OCI-LY7 (cell line): ENCODE measurements around the gene TSSK6. TPM values are rescaled to one million over a fixed set of nuclear protein-coding genes. Genes with fewer than 3 reads are reported as not detected.
A peak's percentile ranks its signal among the peaks of the same experiment; 100 is the strongest.

Experiments
- BruUV-seq: library from RNA; stranded (reverse); fragments of 400-500 nt; replicated peaks from 2 replicates; lab custom pipeline; 2021; lab: Mats Ljungman, UMichigan
- CTCF ChIA-PET: fragments of 300-600 bp; sonication (Branson Sonifier 250); formaldehyde crosslinking; loops from one replicate; lab custom pipeline; 2022; ENCODE audit warnings: antibody characterized with exemption; ENCODE audit not compliant: unreplicated experiment; lab: Charles Lee
- POLR2A ChIA-PET: fragments of 300-600 bp; sonication (Branson Sonifier 250); formaldehyde crosslinking; loops from one replicate; lab custom pipeline; 2022; ENCODE audit warnings: antibody characterized with exemption; lab: Charles Lee
- DNase-seq: peaks from one replicate; pipeline ENCODE4 v3.0.0-alpha.2; 2015; ENCODE audit warnings: low spot score
- H2AFZ ChIP-seq: fragments of 200-600 bp; sonication (generic), shearing (Covaris generic); 2 replicates; pipeline ENCODE4 v1.6.1; 2014; ENCODE audit warnings: mild to moderate bottlenecking, antibody characterized with exemption, low read length, moderate library complexity
- H3K27ac ChIP-seq: fragments of 200-600 bp; sonication (generic); 2 replicates; pipeline ENCODE4 v1.5.1; 2014; ENCODE audit warnings: mixed run types, low read depth, mild to moderate bottlenecking, moderate library complexity, low read length, inconsistent platforms; ENCODE audit not compliant: poor library complexity, severe bottlenecking
- H3K36me3 ChIP-seq: fragments of 200-600 bp; sonication (generic); 2 replicates; pipeline ENCODE4 v1.6.1; 2014; ENCODE audit warnings: mild to moderate bottlenecking, antibody characterized with exemption, low read length, moderate library complexity, mixed read lengths; ENCODE audit not compliant: insufficient read depth
- H3K4me1 ChIP-seq: fragments of 200-600 bp; sonication (generic); 2 replicates; pipeline ENCODE4 v1.5.1; 2014; ENCODE audit warnings: mild to moderate bottlenecking, low read length; ENCODE audit not compliant: insufficient read depth, poor library complexity, severe bottlenecking
- H3K4me2 ChIP-seq: fragments of 200-600 bp; sonication (generic); 2 replicates; pipeline ENCODE4 v1.6.1; 2014; ENCODE audit warnings: mild to moderate bottlenecking, low read length
- H3K4me3 ChIP-seq: fragments of 200-600 bp; sonication (generic); 2 replicates; pipeline ENCODE4 v1.5.1; 2014; ENCODE audit warnings: mild to moderate bottlenecking, low read depth, low read length; ENCODE audit not compliant: poor library complexity, severe bottlenecking
- H3K79me2 ChIP-seq: fragments of 200-600 bp; sonication (generic); 2 replicates; pipeline ENCODE4 v1.6.1; 2016; ENCODE audit warnings: low read depth, mild to moderate bottlenecking, low read length, moderate library complexity, mixed read lengths; ENCODE audit not compliant: insufficient read depth
- H3K9me2 ChIP-seq: fragments of 200-600 bp; sonication (generic); 2 replicates; pipeline ENCODE4 v1.6.1; 2016; ENCODE audit warnings: mild to moderate bottlenecking, low read length, mixed read lengths; ENCODE audit not compliant: insufficient read depth
- H3K9me3 ChIP-seq: fragments of 200-600 bp; sonication (generic); 2 replicates; pipeline ENCODE4 v1.6.1; 2014; ENCODE audit warnings: mild to moderate bottlenecking, mixed run types, low read length, mixed read lengths
- H4K20me1 ChIP-seq: fragments of 200-600 bp; sonication (generic); 2 replicates; pipeline ENCODE4 v1.6.1; 2014; ENCODE audit warnings: mild to moderate bottlenecking, antibody characterized with exemption, low read length, moderate library complexity, mixed read lengths; ENCODE audit not compliant: insufficient read depth
- CTCF ChIP-seq: fragments of 200-600 bp; sonication (generic); conservative IDR thresholded peaks from 2 replicates; pipeline ENCODE4 v1.5.1; 2014; ENCODE audit warnings: mild to moderate bottlenecking, antibody characterized with exemption, low read length, moderate library complexity, mixed read lengths
- EZH2phosphoT487 ChIP-seq: fragments of 200-600 bp; sonication (generic); IDR thresholded peaks from 2 replicates; pipeline ENCODE4 v1.6.1; 2018; ENCODE audit warnings: low read depth, borderline replicate concordance, mild to moderate bottlenecking, mixed run types, antibody characterized with exemption, low read length, moderate library complexity, mixed read lengths
- intact Hi-C: fragments of 100-400 bp; cut with micrococcal nuclease; formaldehyde crosslinking; loops from one replicate; pipeline ENCODE4 v1.10.0; 2022; ENCODE audit not compliant: unreplicated experiment
- total RNA-seq, 2 experiments: library from RNA; depleted of rRNA in 1 of 2; stranded (reverse); fragments of >200 nt in 1 of 2; shearing (Covaris generic) in 1 of 2; gene quantifications; 2 replicates each; pipeline ENCODE4 v1.2.3, GENCODE V29; 2014 to 2022

The TSSK6 gene
- total RNA-seq, 2 experiments from 2014 or later = 6.4 to 10.5 TPM

DNA sequence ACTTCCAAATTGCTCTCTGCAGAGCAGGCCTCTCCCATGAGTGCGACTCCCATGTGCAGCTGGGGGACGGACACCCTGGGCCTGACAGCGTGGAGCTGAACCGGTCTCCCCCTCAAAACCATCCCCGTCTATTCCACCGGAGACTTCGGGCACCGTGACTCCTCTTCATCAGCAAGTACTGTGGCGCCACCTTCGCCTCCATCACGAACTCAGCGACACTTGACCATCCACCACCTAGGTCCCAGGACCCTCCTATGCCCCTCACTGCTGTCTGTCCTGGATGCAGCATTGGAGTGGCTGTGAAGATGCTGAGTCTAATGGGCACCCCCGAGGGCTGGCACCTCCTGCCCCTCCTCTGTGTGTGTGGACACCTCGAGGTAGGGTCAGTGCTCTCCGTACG, 43.3 kb upstream of the TSSK6 start:
- Histone ChIP-seq H3K36me3 (no peaks in the 10 kb centered on the region), H3K79me2 (no peaks in the 10 kb centered on the region), H3K9me2 (no peaks in the 10 kb centered on the region), H3K4me3 (no peak overlapping the region), H3K9me3 (no peaks in the 10 kb centered on the region), H3K4me1 (no peaks in the 10 kb centered on the region), H4K20me1 (no peaks in the 10 kb centered on the region), H2AFZ (no peak overlapping the region), H3K4me2 (no peak overlapping the region), H3K27ac (no peak overlapping the region)
- no TSS peak for BruUV-seq
- intact Hi-C loops = no loop called here
- CTCF ChIA-PET = no interaction called here
- DNase-seq = no peak
- POLR2A ChIA-PET = no interaction called here
- TF ChIP-seq CTCF (no peak), EZH2phosphoT487 (no peak)

GRCh38 chr19:19558055-19558454, 42.7 kb upstream of the TSSK6 start:
- no peaks in the 10 kb centered on the region for H3K9me3 ChIP-seq
- H2AFZ ChIP-seq = no peak overlapping the region
- H3K27ac ChIP-seq = no peak overlapping the region
- H3K4me1 ChIP-seq = no peaks in the 10 kb centered on the region
- ChIA-PET CTCF (interaction anchor here (0.6 kb wide), 1 partner anchor 17 kb away, joined by 3 read pairs; no protein-coding TSS in a partner anchor), POLR2A (no interaction called here)
- no peaks in the 10 kb centered on the region for H3K79me2 ChIP-seq
- no peak overlapping the region for H3K4me2 ChIP-seq
- H4K20me1 ChIP-seq = no peaks in the 10 kb centered on the region
- DNase-seq = no peak
- H3K4me3 ChIP-seq = no peak overlapping the region
- no peaks in the 10 kb centered on the region for H3K36me3 ChIP-seq
- BruUV-seq = no TSS peak
- intact Hi-C loops = no loop called here
- no peaks in the 10 kb centered on the region for H3K9me2 ChIP-seq
- TF ChIP-seq EZH2phosphoT487 (no peak), CTCF (no peak)

DNA sequence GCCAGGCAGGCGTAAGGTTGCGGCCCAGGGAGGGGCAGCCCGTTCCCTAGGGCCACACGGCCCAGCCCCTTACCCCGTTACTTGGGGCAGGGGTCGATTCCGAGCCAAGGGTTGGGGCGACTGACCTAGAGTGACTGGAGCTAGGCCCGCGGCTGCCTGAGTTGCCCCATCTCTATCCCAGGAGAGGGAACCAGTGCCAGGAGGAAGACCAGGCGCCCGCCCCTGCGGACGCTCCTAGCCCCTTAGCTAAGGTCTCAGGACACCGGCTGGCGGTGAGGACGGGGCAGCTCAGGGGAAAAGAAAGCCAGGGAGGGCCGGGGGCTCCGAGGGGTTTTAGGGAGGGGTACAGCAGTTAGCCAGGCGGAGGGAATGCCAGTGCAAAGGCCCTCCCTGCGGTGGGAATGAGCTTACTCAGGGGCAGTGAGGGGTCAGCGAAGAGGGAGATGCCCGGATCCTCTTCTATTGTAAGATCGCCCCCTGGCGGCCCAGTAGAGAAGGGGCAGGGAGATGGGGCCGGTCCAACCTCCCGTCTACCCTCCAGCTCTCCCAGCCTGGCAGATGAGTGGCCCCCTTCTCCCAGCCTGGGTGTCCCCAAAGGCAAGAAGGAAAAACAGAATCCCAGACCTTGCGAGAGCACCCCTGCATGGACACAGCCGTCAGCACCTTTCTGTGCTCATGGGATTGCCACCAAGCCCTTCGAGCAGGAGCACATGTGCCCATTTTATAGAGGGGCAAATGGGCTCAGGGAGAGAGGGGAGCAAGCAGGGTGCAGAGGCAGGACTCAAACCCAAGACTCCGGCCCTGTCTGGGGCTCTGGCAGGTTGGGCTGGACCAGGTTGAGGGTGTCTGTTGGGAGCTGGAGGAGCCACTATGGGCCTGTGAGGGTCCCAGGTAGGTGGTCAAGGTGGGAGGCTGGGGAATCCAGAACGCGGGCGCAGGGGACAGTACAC, 39.0 kb upstream of the TSSK6 start:
- no peaks in the 10 kb centered on the region for H3K9me3 ChIP-seq
- no peak overlapping the region for H2AFZ ChIP-seq
- intact Hi-C loops = no loop called here
- no peaks in the 10 kb centered on the region for H3K79me2 ChIP-seq
- H4K20me1 ChIP-seq = no peaks in the 10 kb centered on the region
- no peaks in the 10 kb centered on the region for H3K9me2 ChIP-seq
- CTCF ChIA-PET = interaction anchor here (1.0 kb wide), 1 partner anchor 28 kb away, joined by 3 read pairs; no protein-coding TSS in a partner anchor
- H3K36me3 ChIP-seq = no peaks in the 10 kb centered on the region
- H3K4me1 ChIP-seq = no peaks in the 10 kb centered on the region
- peak; percentile 60 for DNase-seq
- H3K4me2 ChIP-seq = no peak overlapping the region
- no peak overlapping the region for H3K27ac ChIP-seq
- POLR2A ChIA-PET = interaction anchor here (0.6 kb wide), 1 partner anchor 162 kb away, joined by 4 read pairs; no protein-coding TSS in a partner anchor
- H3K4me3 ChIP-seq = no peak overlapping the region
- BruUV-seq = no TSS peak
- TF ChIP-seq EZH2phosphoT487 (no peak), CTCF (peak; percentile 88)
